GM21723 (cell line): ENCODE data around the gene VIL1.

Experiments
- ATAC-seq: cut with Tn5 transposase; IDR thresholded peaks from one replicate; pipeline ENCODE4 v1.9.1; 2021; ENCODE audit warnings: mild to moderate bottlenecking, moderate library complexity; ENCODE audit not compliant: unreplicated experiment

Gene VIL1

GRCh38 chr2:218435003-218435982 lies 16.4 kb downstream of the VIL1 start:
- ATAC-seq = no peak

GRCh38 chr2:218436992-218437391 lies 18.1 kb downstream of the VIL1 start:
- no peak for ATAC-seq

GRCh38 chr2:218437969-218438368 lies 19.0 kb downstream of the VIL1 start:
- ATAC-seq = no peak

GRCh38 chr2:218438596-218438995 lies 19.7 kb downstream of the VIL1 start:
- no peak for ATAC-seq

- no peak for ATAC-seq
Measured at GRCh38 chr2:218444692-218445357, 25.9 kb downstream of the VIL1 start.

GRCh38 chr2:218445602-218446001 lies 26.7 kb downstream of the VIL1 start:
- ATAC-seq = no peak

- no peak for ATAC-seq
Measured at GRCh38 chr2:218446547-218446946, 27.6 kb downstream of the VIL1 start.

GRCh38 chr2:218447072-218447471 lies 28.1 kb downstream of the VIL1 start:
- ATAC-seq = no peak

- ATAC-seq = no peak
Measured at GRCh38 chr2:218448934-218449333, 30.0 kb downstream of the VIL1 start.

- no peak for ATAC-seq
Measured at GRCh38 chr2:218452079-218452478, 33.2 kb downstream of the VIL1 start.

- ATAC-seq = no peak
Measured at GRCh38 chr2:218456849-218457248, 37.9 kb downstream of the VIL1 start.

GRCh38 chr2:218458598-218458997 lies 39.7 kb downstream of the VIL1 start:
- no peak for ATAC-seq

- no peak for ATAC-seq
Measured at GRCh38 chr2:218465987-218466633, 47.2 kb downstream of the VIL1 start.

- no peak for ATAC-seq
Measured at GRCh38 chr2:218470448-218470847, 51.5 kb downstream of the VIL1 start.

GRCh38 chr2:218471036-218471435 lies 52.1 kb downstream of the VIL1 start:
- no peak for ATAC-seq

GRCh38 chr2:218471982-218472381 lies 53.1 kb downstream of the VIL1 start:
- ATAC-seq = no peak

- no peak for ATAC-seq
Measured at GRCh38 chr2:218472988-218473387, 54.1 kb downstream of the VIL1 start.

GRCh38 chr2:218474527-218474926 lies 55.6 kb downstream of the VIL1 start:
- no peak for ATAC-seq

GRCh38 chr2:218476676-218477075 lies 57.8 kb downstream of the VIL1 start:
- no peak for ATAC-seq

- ATAC-seq = no peak
Measured at GRCh38 chr2:218477247-218477646, 58.3 kb downstream of the VIL1 start.

GRCh38 chr2:218478544-218478943 lies 59.6 kb downstream of the VIL1 start:
- ATAC-seq = no peak

GRCh38 chr2:218479595-218479994 lies 60.7 kb downstream of the VIL1 start:
- no peak for ATAC-seq
